CD4-positive, alpha-beta T cell (primary cell): ENCODE measurements around the gene CXCL6. TPM values are rescaled to one million over a fixed set of nuclear protein-coding genes. Genes with fewer than 3 reads are reported as not detected.

Experiments used
- ATAC-seq: fragments of 200-7000 bp; cut with Tn5 transposase; one replicate; pipeline ENCODE4 v1.10.0; 2022; ENCODE audit warnings: mild to moderate bottlenecking; ENCODE audit not compliant: poor library complexity
- CTCF ChIA-PET: fragments of 350-600 bp; sonication (Branson Sonifier 250); formaldehyde crosslinking; loops from one replicate; lab custom pipeline; 2021; ENCODE audit warnings: antibody characterized with exemption, inconsistent platforms; lab: Charles Lee
- POLR2A ChIA-PET: fragments of 350-600 bp; sonication (Branson Sonifier 250); formaldehyde crosslinking; loops from one replicate; lab custom pipeline; 2021; ENCODE audit warnings: antibody characterized with exemption, inconsistent platforms; lab: Charles Lee
- DNase-seq, 14 experiments: peaks; one replicate each; pipeline ENCODE4 v3.0.0-alpha.2; 2013 to 2020; ENCODE audit warnings: mixed read lengths in 2 of 14
- H3K27ac ChIP-seq, 2 donors: one replicate each; pipeline versions ENCODE4 v1.5.1 to v1.7.0; 2013; ENCODE audit warnings: low read length in 2 of 2, low read depth in 1 of 2, mild to moderate bottlenecking in 1 of 2
- H3K27me3 ChIP-seq, 2 experiments: 1 replicate in 1 of 2; 2 replicates in 1 of 2; pipeline versions ENCODE4 v1.6.1 to v1.7.0; 2013; ENCODE audit warnings: low read length in 2 of 2, control low read depth in 1 of 2, mild to moderate bottlenecking in 1 of 2, moderate library complexity in 1 of 2; ENCODE audit not compliant: insufficient read depth in 2 of 2, control insufficient read depth in 1 of 2
- H3K36me3 ChIP-seq: one replicate; pipeline ENCODE4 v1.6.1; 2013; ENCODE audit warnings: low read length, control low read depth; ENCODE audit not compliant: insufficient read depth
- H3K4me1 ChIP-seq: one replicate; pipeline ENCODE4 v1.6.1; 2013; ENCODE audit warnings: low read length, control low read depth; ENCODE audit not compliant: insufficient read depth
- H3K4me3 ChIP-seq: one replicate; pipeline ENCODE4 v1.5.1; 2013; ENCODE audit warnings: mild to moderate bottlenecking, low read length, moderate library complexity
- H3K9me3 ChIP-seq, 2 experiments: 1 replicate in 1 of 2; 2 replicates in 1 of 2; pipeline versions ENCODE4 v1.6.1 to v1.7.0; 2013; ENCODE audit warnings: low read length in 2 of 2, mild to moderate bottlenecking in 2 of 2, control low read depth in 1 of 2, moderate library complexity in 1 of 2; ENCODE audit not compliant: control insufficient read depth in 1 of 2, insufficient read depth in 1 of 2
- H3K27ac Mint-ChIP-seq: one replicate; pipeline ENCODE4 v1.8.0; 2020; ENCODE audit warnings: mixed read lengths
- H3K27me3 Mint-ChIP-seq: one replicate; pipeline ENCODE4 v1.8.0; 2021; ENCODE audit warnings: mixed read lengths
- H3K36me3 Mint-ChIP-seq: one replicate; pipeline ENCODE4 v1.8.0; 2021; ENCODE audit warnings: low read depth, mixed read lengths
- H3K4me1 Mint-ChIP-seq: one replicate; pipeline ENCODE4 v1.8.0; 2021; ENCODE audit warnings: low read depth, mixed read lengths
- H3K4me3 Mint-ChIP-seq: one replicate; pipeline ENCODE4 v1.8.0; 2020; ENCODE audit warnings: mild to moderate bottlenecking, mixed read lengths
- H3K9me3 Mint-ChIP-seq: one replicate; pipeline ENCODE4 v1.8.0; 2020; ENCODE audit warnings: mixed read lengths
- CTCF ChIP-seq: fragments of 200-600 bp; IDR thresholded peaks from one replicate; pipeline ENCODE4 v1.8.0; 2022; ENCODE audit warnings: antibody characterized with exemption, mild to moderate bottlenecking
- intact Hi-C, 2 experiments: fragments of 100-400 bp; cut with DNase I in 1 of 2; cut with micrococcal nuclease in 1 of 2; formaldehyde crosslinking; loops; one replicate each; pipeline versions ENCODE4 v1.15.1 to v1.9.0; 2023 to 2025; cut with DNase I, micrococcal nuclease
- total RNA-seq, 174 experiments: library from RNA in 2 of 174; stranded (reverse) in 2 of 174; gene quantifications; one replicate each; pipeline ENCODE4 v1.2.3 and lab custom pipeline; 2021 to 2026

CXCL6 gene
- total RNA-seq, 2 experiments from 2014 or later = not detected

GRCh38 chr4:73855406-73855805, 18.9 kb downstream of the CXCL6 start:
- TF ChIP-seq CTCF = no peak
- Mint-ChIP-seq H3K27ac (no peak overlapping the region), H3K4me3 (no peak overlapping the region), H3K36me3 (no peaks in the 10 kb centered on the region), H3K9me3 (no peaks in the 10 kb centered on the region), H3K27me3 (peaks cover 15% of the 10 kb centered on the region), H3K4me1 (no peaks in the 10 kb centered on the region)
- ATAC-seq = no peak
- Histone ChIP-seq H3K27ac (no peak overlapping the region), H3K36me3 (no peaks in the 10 kb centered on the region), H3K4me1 (no peaks in the 10 kb centered on the region), H3K4me3 (no peak overlapping the region), H3K9me3 (peaks cover 0 to 6% of the 10 kb centered on the region in 2 experiments), H3K27me3 (no peaks in the 10 kb centered on the region)
- ChIA-PET CTCF (no interaction called here), POLR2A (no interaction called here)
- intact Hi-C loops = no loop called here
- DNase-seq = no peak

GRCh38 chr4:73856518-73856917, 20.0 kb downstream of the CXCL6 start:
- no peak for TF ChIP-seq CTCF
- no peak for ATAC-seq
- Mint-ChIP-seq H3K9me3 (no peaks in the 10 kb centered on the region), H3K4me1 (no peaks in the 10 kb centered on the region), H3K27me3 (peaks cover 19% of the 10 kb centered on the region), H3K36me3 (no peaks in the 10 kb centered on the region), H3K27ac (no peak overlapping the region), H3K4me3 (no peak overlapping the region)
- ChIA-PET POLR2A (no interaction called here), CTCF (no interaction called here)
- H3K36me3 ChIP-seq = no peaks in the 10 kb centered on the region
- H3K27me3 ChIP-seq = no peaks in the 10 kb centered on the region
- no peak for DNase-seq
- peaks cover 0 to 6% of the 10 kb centered on the region in 2 experiments for H3K9me3 ChIP-seq
- H3K27ac ChIP-seq = no peak overlapping the region
- intact Hi-C loops = no loop called here
- no peaks in the 10 kb centered on the region for H3K4me1 ChIP-seq
- no peak overlapping the region for H3K4me3 ChIP-seq

- H3K27me3 Mint-ChIP-seq = peaks cover 12% of the 10 kb centered on the region
- no peak overlapping the region for H3K4me3 Mint-ChIP-seq
- no peaks in the 10 kb centered on the region for H3K9me3 Mint-ChIP-seq
- no peak for TF ChIP-seq CTCF
- intact Hi-C loops = no loop called here
- H3K27ac Mint-ChIP-seq = no peak overlapping the region
- CTCF ChIA-PET = no interaction called here
- Histone ChIP-seq H3K4me1 (no peaks in the 10 kb centered on the region), H3K36me3 (no peaks in the 10 kb centered on the region), H3K27me3 (no peaks in the 10 kb centered on the region), H3K4me3 (no peak overlapping the region), H3K27ac (no peak overlapping the region), H3K9me3 (no peaks in the 10 kb centered on the region)
- H3K36me3 Mint-ChIP-seq = no peaks in the 10 kb centered on the region
- DNase-seq = no peak
- ATAC-seq = no peak
- no peaks in the 10 kb centered on the region for H3K4me1 Mint-ChIP-seq
- POLR2A ChIA-PET = no interaction called here
These were observed 23.2 kb downstream of the CXCL6 start for GRCh38 chr4:73859614-73860088.
